ENCODE results near the gene APOL1. TPM values are rescaled to one million over a fixed set of nuclear protein-coding genes. Genes with fewer than 3 reads are reported as not detected.
A peak's percentile ranks its signal among the peaks of the same experiment; 100 is the strongest.

Gene APOL1
- total and polyA plus RNA-seq, 3 donors from 2014 or later, result 5.0 to 24.4 (median 9.4) TPM

DNA sequence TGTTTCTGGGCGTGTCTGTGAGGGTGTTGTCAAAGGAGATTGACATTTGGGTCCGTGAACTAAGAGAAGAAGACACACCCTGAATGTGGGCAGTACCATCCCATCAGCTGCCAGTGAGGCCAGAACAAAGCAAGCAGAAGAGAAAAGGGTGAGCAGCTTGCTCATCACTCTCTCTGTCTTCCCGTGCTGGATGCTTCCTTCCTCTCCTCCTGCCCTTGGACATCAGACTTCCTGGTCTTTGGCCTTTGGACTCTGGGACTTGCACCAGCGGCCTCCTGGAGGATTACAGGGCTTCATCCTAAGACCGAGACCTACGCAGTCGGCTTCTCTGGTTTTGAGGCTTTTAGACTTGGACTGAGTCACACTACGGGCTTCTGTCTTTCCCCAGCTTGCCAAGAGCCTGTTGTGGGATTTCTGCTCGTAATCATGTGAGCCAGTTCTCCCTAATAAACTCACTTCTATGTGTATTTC lies 32.4 kb upstream of the APOL1 start:
- no peaks in the 10 kb centered on the region for H3K4me1 ChIP-seq
- no peaks in the 10 kb centered on the region for H3K27me3 ChIP-seq
- no peak for TF ChIP-seq POLR2A (IDR thresholded peaks at IDR 0.05)
- TF ChIP-seq, protein P1, sequence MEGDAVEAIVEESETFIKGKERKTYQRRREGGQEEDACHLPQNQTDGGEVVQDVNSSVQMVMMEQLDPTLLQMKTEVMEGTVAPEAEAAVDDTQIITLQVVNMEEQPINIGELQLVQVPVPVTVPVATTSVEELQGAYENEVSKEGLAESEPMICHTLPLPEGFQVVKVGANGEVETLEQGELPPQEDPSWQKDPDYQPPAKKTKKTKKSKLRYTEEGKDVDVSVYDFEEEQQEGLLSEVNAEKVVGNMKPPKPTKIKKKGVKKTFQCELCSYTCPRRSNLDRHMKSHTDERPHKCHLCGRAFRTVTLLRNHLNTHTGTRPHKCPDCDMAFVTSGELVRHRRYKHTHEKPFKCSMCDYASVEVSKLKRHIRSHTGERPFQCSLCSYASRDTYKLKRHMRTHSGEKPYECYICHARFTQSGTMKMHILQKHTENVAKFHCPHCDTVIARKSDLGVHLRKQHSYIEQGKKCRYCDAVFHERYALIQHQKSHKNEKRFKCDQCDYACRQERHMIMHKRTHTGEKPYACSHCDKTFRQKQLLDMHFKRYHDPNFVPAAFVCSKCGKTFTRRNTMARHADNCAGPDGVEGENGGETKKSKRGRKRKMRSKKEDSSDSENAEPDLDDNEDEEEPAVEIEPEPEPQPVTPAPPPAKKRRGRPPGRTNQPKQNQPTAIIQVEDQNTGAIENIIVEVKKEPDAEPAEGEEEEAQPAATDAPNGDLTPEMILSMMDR (IDR thresholded peaks at IDR 0.05), result no peak
- intact Hi-C loops (cut with DNase I; ENCODE audit: low total_unique reads), result no loop called here
- no peaks in the 10 kb centered on the region for H3K36me3 ChIP-seq (ENCODE audit: low read depth, missing control alignments)
- no peak overlapping the region for H3K4me3 ChIP-seq
- H3K27ac ChIP-seq, result no peak overlapping the region
- peak; percentile 60 for DNase-seq
- whole genome bisulfite sequencing, 2 donors, result 67 to 70% methylated on average over 9 of the region's 9 CpGs
- no peaks in the 10 kb centered on the region for H3K9me3 ChIP-seq

DNA sequence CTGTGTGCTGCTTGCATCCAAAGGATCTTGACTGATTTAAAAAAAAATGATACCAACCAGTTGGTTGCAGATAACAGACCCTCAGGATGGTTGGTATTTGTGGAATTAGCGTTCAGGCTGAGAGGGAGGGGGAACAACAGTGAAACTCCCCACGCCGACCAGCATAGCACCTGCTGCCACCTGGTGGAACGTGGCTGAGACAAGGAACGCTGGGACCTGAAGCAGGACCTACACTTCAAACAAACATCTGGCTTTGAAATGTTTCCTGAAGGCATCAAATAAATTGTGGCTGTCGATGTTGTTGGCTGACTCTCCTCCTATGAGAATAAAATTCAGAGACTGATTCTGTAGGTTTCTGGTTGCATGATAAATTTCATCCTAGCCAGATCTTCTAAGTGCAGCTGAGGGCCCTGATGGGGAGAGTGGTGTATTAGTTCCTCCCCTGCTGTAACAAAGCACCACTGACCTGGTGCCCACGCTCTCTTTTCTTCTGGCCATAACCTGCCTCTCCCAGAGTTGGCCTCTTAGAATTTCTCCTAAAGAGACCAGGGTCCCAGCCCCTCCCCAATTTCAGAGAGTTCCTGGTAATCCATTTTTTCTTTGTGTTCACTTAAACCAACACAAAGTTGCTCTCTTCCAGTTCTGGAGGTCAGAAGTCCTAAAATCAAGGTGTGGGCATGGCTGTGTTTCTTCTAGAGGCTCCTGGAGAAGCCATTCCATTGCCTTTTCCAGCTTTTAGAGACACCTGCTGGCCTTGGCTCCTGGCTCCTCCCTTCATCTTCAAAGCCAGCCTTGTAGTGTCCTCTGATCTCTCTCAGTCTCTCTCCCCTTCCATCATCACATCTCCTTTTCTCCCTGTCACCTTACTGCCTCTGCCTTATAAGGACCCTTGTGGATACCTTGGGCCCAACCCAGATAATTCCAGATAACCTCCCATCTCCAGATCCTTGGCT lies 30.9 kb upstream of the APOL1 start:
- TF ChIP-seq, protein P1 (IDR thresholded peaks at IDR 0.05), result peak; percentile 27 to 42 (median 40)
- no peak for TF ChIP-seq POLR2A (IDR thresholded peaks at IDR 0.05)
- 41 to 61% methylated on average over 7 of the region's 7 CpGs for WGBS, 2 donors
- intact Hi-C loops (cut with DNase I; ENCODE audit: low total_unique reads), result no loop called here
- no peaks in the 10 kb centered on the region for H3K4me1 ChIP-seq
- H3K9me3 ChIP-seq, result no peaks in the 10 kb centered on the region
- no peak overlapping the region for H3K27ac ChIP-seq
- no peaks in the 10 kb centered on the region for H3K27me3 ChIP-seq
- no peaks in the 10 kb centered on the region for H3K36me3 ChIP-seq (ENCODE audit: low read depth, missing control alignments)
- DNase-seq, result peak; percentile 70
- H3K4me3 ChIP-seq, result no peak overlapping the region

DNA sequence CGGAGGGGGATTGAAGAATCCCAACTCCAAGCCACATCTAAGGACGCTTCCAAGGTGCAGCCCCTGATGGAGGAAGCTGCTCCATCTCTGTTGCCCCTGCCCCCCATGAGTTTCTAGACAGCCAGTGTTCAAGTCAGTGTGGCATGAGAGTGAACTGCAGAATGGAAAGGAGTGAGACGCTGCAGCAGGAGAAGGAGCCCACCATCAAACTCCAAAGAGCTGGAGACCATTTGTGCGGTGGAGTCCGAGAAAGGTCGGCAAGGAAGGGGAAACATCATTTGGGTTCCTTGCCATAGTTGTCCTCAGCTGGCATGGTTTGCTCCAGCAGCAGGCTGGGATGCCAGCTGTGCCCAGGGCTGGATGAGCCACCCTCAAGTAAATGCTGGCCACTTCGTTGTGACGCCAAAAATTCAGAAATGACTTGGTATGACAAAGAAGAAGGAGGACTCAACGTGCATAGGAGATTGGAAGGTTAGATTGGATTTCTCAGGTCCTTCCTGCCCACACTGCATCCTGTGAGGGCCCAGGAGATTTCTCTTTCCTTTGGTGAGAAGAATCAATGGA lies 30.0 kb upstream of the APOL1 start:
- Histone ChIP-seq H3K4me1 (no peaks in the 10 kb centered on the region), H3K36me3 (ENCODE audit: low read depth, missing control alignments) (no peaks in the 10 kb centered on the region), H3K27ac (no peak overlapping the region), H3K27me3 (no peaks in the 10 kb centered on the region), H3K4me3 (no peak overlapping the region), H3K9me3 (no peaks in the 10 kb centered on the region)
- TF ChIP-seq, protein P1 (IDR thresholded peaks at IDR 0.05), result no peak
- TF ChIP-seq POLR2A (IDR thresholded peaks at IDR 0.05), result no peak
- no peak for DNase-seq
- intact Hi-C loops (cut with DNase I; ENCODE audit: low total_unique reads), result no loop called here
- 96 to 97% methylated on average over 9 of the region's 9 CpGs for WGBS, 2 donors

DNA sequence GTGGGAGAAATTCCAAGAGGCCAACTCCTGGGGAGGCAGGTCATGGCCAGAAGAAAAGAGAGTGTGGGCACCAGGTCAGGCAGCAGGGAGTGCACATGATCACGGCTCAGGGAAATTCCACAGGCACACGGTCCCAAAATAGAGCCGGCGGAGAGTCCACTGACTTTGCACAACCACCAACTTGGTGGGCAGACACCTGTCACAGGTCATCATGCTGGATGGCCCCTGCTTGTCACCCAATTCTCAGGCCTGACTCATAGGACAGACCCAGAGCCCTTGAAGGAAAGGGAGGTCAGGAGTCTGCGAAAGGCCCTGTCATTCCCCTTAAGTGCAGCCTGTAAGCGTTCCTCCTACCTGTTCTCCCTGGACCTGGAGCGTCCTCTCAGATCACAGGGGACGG lies 29.4 kb upstream of the APOL1 start:
- no peaks in the 10 kb centered on the region for H3K36me3 ChIP-seq (ENCODE audit: low read depth, missing control alignments)
- H3K4me3 ChIP-seq, result no peak overlapping the region
- H3K4me1 ChIP-seq, result no peaks in the 10 kb centered on the region
- 89% methylated on average over 8 of the region's 8 CpGs for WGBS, 2 donors
- H3K27ac ChIP-seq, result no peak overlapping the region
- DNase-seq, result no peak
- no peak for TF ChIP-seq POLR2A (IDR thresholded peaks at IDR 0.05)
- TF ChIP-seq, protein P1 (IDR thresholded peaks at IDR 0.05), result no peak
- intact Hi-C loops (cut with DNase I; ENCODE audit: low total_unique reads), result no loop called here
- H3K27me3 ChIP-seq, result no peaks in the 10 kb centered on the region
- no peaks in the 10 kb centered on the region for H3K9me3 ChIP-seq

Measured in testis (tissue), 3 donors.